NCI-H748 (cell line): ENCODE measurements around the gene TCTN1.
A peak's percentile ranks its signal among the peaks of the same experiment; 100 is the strongest.
"Not testable (repeated sequence)": the region's sequence is repeated elsewhere in the genome, so short reads cannot be mapped to it uniquely, and the experiment has no call there.

ENCODE experiments used
- DNase-seq: peaks from one replicate; lab custom pipeline; 2025; ENCODE audit not compliant: unreplicated experiment; lab: John Stamatoyannopoulos, UW

Gene TCTN1

GRCh38 chr12:110585231-110585799 is 28.6 kb upstream of the TCTN1 start:
- no peak for DNase-seq

GRCh38 chr12:110587102-110587501 is 26.8 kb upstream of the TCTN1 start:
- not testable (repeated sequence) for DNase-seq

DNA sequence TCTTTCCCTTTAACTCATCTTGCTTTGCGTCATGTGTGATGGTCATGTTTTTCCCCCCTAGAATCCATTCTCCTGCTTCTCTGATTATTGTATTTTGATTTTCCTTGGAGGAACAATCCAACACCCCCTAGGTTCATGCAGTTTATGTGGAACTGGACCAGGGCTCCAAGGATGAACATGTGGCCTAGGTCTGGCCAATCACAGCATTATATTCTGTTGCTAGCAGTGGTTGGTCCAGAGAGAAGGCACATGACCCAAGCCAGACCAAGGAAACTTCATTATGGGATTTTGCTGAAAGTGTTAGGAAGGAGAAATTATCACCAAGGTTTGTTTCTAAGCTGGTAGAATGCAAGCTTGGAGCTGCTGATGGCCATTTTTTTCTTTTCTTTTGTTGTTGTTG is 23.9 kb upstream of the TCTN1 start:
- DNase-seq, result no peak

DNA sequence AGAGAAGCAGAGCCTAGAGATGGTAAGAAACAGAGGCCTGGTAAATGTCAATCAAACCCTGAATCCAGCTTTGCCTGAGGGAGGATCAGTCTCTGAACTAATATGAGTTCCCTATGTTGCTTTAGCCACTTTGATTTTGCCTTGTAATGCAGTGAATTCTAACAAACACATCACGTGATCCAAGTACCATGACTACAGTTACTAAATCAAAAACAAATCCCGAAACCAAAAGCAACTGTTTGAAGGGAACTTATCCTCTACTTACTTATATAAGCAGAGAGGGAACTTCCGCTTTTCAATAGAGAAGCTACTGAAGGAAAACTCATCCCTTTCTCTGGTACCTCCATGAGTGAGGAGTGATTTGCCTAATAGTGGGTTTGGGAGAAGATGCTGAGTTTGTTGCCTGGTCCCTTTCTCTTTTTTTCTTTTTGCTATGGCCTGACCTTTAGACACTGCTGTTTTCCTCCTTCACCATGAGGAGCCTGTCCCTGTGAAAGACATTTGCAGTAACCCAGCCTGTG is 23.1 kb upstream of the TCTN1 start:
- no peak for DNase-seq

DNA sequence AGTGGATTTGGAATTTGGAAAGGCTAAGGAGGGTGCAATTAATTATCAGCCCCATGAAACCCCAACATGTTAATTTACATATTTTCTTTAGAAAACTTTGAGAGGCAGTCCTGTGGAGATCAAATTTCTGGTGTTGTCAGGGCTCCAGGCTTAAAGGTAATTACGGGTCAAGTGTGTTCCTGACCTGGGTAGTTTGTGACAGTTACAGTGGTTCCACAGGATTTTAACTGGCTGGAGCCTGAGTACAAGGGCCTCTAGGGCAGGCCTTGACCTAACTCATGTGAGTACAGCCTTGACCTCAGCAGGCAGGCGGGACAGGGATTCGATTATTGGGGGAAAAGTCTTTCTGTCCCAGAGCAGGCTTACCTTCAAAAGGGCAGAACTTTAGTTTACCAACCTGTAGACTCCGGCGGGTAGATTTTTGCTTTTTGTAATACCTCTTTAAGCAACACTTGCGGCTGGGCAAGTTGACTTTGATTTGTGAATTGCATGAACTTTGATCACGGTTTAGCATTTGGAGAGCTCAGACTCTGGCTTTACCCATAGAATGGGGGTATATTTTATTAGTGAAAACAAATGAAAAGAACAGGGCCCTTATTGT is 22.4 kb upstream of the TCTN1 start:
- DNase-seq, result peak; percentile 16

DNA sequence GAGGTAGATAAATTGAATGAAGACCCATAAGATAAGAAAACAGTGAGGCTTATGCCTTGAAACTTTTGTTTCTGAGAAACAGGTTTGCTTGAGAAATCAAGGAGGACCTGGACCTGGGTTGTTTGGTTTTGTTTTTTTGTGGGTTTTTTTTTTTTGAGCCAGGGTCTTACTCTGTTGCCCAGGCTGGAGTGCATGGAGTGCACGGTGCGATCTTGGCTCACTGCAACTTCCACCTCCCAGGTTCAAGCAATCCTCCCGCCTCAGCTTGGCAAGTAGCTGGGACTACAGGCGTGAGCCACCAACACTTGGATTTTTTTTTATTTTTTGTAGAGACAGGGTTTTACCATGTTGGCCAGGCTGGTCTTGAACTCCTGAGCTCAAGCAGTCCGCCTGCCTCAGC is 21.9 kb upstream of the TCTN1 start:
- DNase-seq, result no peak

- DNase-seq, result not testable (repeated sequence)
Measured at GRCh38 chr12:110592919-110593318, 21.0 kb upstream of the TCTN1 start.

GRCh38 chr12:110597885-110598284 is 16.0 kb upstream of the TCTN1 start:
- no peak for DNase-seq

DNA sequence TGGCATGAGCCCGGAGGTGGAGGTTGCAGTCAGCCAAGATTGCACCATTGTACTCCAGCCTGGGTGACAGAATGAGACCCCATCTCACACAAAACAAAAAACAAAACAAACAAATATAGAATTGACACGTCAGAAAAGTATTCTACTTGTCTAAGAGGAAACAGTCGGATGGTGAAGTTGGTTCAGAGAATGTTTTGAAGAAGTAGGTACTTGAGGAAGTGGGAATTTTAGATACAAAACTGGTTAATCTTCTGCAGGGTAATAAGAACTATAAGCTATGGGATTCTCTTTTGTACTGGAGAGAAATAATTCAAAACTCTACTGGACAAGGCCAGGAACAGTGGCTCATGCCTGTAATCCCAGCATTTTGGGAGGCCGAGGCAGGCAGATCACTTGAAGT is 14.6 kb upstream of the TCTN1 start:
- DNase-seq, result no peak

DNA sequence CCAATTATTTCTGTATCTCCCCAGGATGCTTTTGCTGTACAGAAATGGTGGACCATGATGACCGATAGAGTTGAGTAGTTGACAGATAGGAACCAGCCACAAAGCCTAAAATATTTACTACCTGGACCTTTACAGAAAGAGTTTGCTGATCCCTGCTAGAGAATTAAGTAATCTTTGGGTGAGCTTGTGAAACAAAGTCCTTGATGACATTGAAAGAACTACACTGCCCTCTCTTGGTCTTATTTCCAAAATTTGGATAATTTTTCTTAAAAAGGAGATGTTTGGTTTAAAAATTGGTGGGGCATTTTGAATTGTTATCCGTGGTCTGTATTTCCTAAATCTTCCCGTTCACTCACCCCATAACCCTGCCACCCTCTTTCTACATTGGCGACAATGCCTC is 13.7 kb upstream of the TCTN1 start:
- peak; percentile 33 for DNase-seq

DNA sequence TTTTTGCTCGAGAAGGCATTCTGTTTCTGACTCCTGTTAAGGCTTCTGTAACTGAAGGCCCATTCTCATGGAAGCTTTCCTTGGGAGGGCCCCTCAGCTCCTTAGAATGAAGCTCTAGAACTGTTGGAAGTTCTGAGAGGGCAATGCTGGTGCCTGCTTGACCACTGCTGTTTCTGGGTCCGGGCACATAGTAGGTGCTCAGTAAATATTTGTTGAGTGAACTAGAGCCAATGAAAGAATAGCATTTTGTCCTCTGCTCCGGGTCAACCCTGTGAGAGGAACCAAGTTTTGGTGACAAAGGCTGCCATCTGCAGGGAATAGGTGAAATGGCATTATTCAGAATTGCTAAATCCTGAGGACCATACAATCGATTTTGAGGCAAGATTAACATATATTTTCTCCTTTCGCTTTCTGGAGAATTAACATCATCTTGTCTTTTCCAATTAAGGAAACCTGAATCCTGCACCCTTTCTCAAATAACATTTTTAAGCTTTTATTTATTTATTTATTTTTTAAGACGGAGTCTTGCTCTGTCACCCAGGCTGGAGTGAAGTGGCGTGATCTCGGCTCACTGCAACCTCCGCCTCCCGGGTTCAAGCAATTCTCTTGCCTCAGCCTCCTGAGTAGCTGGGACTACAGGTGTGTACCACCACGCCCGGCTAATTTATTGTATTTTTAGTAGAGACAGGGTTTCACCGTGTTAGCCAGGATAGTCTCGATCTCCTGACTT is 11.7 kb upstream of the TCTN1 start:
- DNase-seq, result peak; percentile 69

DNA sequence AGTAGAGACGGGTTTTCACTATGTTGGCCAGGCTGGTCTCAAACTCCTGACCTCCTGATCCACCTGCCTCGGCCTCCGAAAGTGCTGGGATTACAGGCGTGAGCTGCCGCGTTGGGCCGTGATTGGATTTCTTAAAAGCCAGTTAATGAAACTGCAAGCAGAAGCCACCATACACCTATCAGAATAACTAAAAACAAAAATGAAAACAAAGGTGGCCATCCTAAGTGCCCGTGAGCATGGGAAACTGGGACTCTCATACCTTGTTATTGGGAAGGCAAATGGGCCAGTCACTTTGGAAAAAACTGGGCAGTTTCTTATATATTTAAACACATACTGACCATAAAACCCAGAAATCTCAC is 7.7 kb upstream of the TCTN1 start:
- no peak for DNase-seq

GRCh38 chr12:110613071-110613770 is 708 bp upstream of the TCTN1 start:
- DNase-seq, result no peak

- no peak for DNase-seq
Measured at GRCh38 chr12:110615171-110615570, 1.2 kb downstream of the TCTN1 start.

- no peak for DNase-seq
Measured at GRCh38 chr12:110616471-110617115, 2.7 kb downstream of the TCTN1 start.

GRCh38 chr12:110619534-110619953 is 5.6 kb downstream of the TCTN1 start:
- no peak for DNase-seq

GRCh38 chr12:110622582-110622981 is 8.7 kb downstream of the TCTN1 start:
- no peak for DNase-seq

GRCh38 chr12:110627500-110628195 is 13.7 kb downstream of the TCTN1 start:
- no peak for DNase-seq

- no peak for DNase-seq
Measured at GRCh38 chr12:110635055-110635454, 21.1 kb downstream of the TCTN1 start.

DNA sequence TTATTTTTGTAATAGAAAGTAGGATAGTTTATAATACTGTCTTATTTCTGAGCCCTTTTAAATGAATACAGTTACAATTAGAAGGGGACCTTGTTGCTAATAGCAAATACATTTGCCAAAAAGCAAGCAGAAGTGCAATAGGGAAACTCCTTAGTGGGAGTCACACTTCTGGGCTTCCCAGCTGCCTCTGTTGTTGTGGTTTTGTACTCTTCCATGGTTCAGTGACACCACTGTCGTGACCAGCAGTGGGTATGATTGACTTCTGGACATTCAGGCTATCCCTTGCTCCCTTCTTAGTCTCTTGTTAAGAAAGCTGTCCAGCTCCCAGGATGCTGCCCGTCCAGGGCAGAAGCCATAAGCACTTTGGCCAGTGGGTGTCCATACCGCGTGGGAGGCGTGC is 22.6 kb downstream of the TCTN1 start:
- DNase-seq, result no peak
